GM21528 (cell line): ENCODE results near the gene IL25.
"Not testable (repeated sequence)": the region's sequence is repeated elsewhere in the genome, so short reads cannot be mapped to it uniquely, and the experiment has no call there.

Experiments
- ATAC-seq: cut with Tn5 transposase; IDR thresholded peaks from one replicate; pipeline ENCODE4 v1.9.1; 2021; ENCODE audit warnings: mild to moderate bottlenecking, moderate library complexity; ENCODE audit not compliant: unreplicated experiment, low FRiP score

Gene IL25

GRCh38 chr14:23406725-23407355 lies 34.2 kb downstream of the IL25 start:
- no peak for ATAC-seq

- no peak for ATAC-seq
Observed at GRCh38 chr14:23407516-23408306, 35.1 kb downstream of the IL25 start, which contains the start of gene MYH6. Gene MYH6, minus strand, starts transcription at chr14:23408273. Its CDS starts 1,050 bp downstream, at chr14:23407223.

GRCh38 chr14:23408307-23408630 lies 35.7 kb downstream of the IL25 start:
- ATAC-seq = no peak

- no peak for ATAC-seq
Observed at GRCh38 chr14:23409475-23409874, 36.9 kb downstream of the IL25 start.

GRCh38 chr14:23409966-23410635 lies 37.5 kb downstream of the IL25 start:
- no peak for ATAC-seq

GRCh38 chr14:23411563-23412525 lies 39.2 kb downstream of the IL25 start:
- ATAC-seq = no peak

GRCh38 chr14:23413681-23414080 lies 41.1 kb downstream of the IL25 start:
- no peak for ATAC-seq

GRCh38 chr14:23414254-23414653 lies 41.6 kb downstream of the IL25 start:
- ATAC-seq = no peak

GRCh38 chr14:23414906-23415820 lies 42.6 kb downstream of the IL25 start:
- no peak for ATAC-seq

- no peak for ATAC-seq
Observed at GRCh38 chr14:23415821-23416778, 43.5 kb downstream of the IL25 start.

- ATAC-seq = no peak
Observed at GRCh38 chr14:23416801-23417200, 44.2 kb downstream of the IL25 start.

- ATAC-seq = not testable (repeated sequence)
Observed at GRCh38 chr14:23417269-23417668, 44.7 kb downstream of the IL25 start.

GRCh38 chr14:23418021-23418420 lies 45.4 kb downstream of the IL25 start:
- ATAC-seq = no peak

GRCh38 chr14:23419646-23420045 lies 47.0 kb downstream of the IL25 start:
- ATAC-seq = not testable (repeated sequence)

GRCh38 chr14:23421594-23421993 lies 49.0 kb downstream of the IL25 start:
- ATAC-seq = no peak

GRCh38 chr14:23423657-23424056 lies 51.0 kb downstream of the IL25 start:
- no peak for ATAC-seq

GRCh38 chr14:23425169-23425568 lies 52.6 kb downstream of the IL25 start:
- ATAC-seq = no peak

- not testable (repeated sequence) for ATAC-seq
Observed at GRCh38 chr14:23425798-23426197, 53.2 kb downstream of the IL25 start.
